HS-5 (cell line): ENCODE results near the gene DAW1.
"Not testable (repeated sequence)": the region's sequence is repeated elsewhere in the genome, so short reads cannot be mapped to it uniquely, and the experiment has no call there.

ENCODE experiments used
- DNase-seq: peaks from one replicate; pipeline ENCODE4 v3.0.0-alpha.2; 2012; ENCODE audit warnings: low read depth

The DAW1 gene

GRCh38 chr2:227914362-227914761 is 42.9 kb downstream of the DAW1 start:
- DNase-seq: no peak

GRCh38 chr2:227921648-227922047 is 50.2 kb downstream of the DAW1 start:
- DNase-seq: no peak

GRCh38 chr2:227932001-227932400 is 60.6 kb downstream of the DAW1 start:
- DNase-seq: no peak

GRCh38 chr2:227932403-227932802 is 61.0 kb downstream of the DAW1 start:
- DNase-seq: no peak

- DNase-seq: no peak
Observed at GRCh38 chr2:227933884-227934283, 62.5 kb downstream of the DAW1 start.

GRCh38 chr2:227936249-227936648 is 64.8 kb downstream of the DAW1 start:
- DNase-seq: not testable (repeated sequence)

GRCh38 chr2:227939271-227940027 is 68.0 kb downstream of the DAW1 start:
- no peak for DNase-seq

- DNase-seq: peak; percentile 4
Observed at GRCh38 chr2:227942021-227942420, 70.6 kb downstream of the DAW1 start.

- DNase-seq: no peak
Observed at GRCh38 chr2:227942965-227943364, 71.5 kb downstream of the DAW1 start.

GRCh38 chr2:227960317-227960716 is 88.9 kb downstream of the DAW1 start:
- DNase-seq: no peak

- DNase-seq: no peak
Observed at GRCh38 chr2:227971619-227972230, 100.3 kb downstream of the DAW1 start.

- no peak for DNase-seq
Observed at GRCh38 chr2:227973241-227973640, 101.8 kb downstream of the DAW1 start.
